Daoy (cell line): ENCODE data around the gene RELB. TPM values are rescaled to one million over a fixed set of nuclear protein-coding genes. Genes with fewer than 3 reads are reported as not detected.

Source experiments
- DNase-seq: peaks from one replicate; pipeline ENCODE4 v3.0.0-alpha.2; 2015; ENCODE audit warnings: low read depth
- total RNA-seq: library from RNA; depleted of rRNA; stranded (reverse); fragments of >200 nt; shearing (Covaris generic); gene quantifications from 2 replicates; pipeline ENCODE4 v1.2.3, GENCODE V29; 2014

The RELB gene
- total RNA-seq, 1 experiment from 2014 or later, result 15.5 TPM

DNA sequence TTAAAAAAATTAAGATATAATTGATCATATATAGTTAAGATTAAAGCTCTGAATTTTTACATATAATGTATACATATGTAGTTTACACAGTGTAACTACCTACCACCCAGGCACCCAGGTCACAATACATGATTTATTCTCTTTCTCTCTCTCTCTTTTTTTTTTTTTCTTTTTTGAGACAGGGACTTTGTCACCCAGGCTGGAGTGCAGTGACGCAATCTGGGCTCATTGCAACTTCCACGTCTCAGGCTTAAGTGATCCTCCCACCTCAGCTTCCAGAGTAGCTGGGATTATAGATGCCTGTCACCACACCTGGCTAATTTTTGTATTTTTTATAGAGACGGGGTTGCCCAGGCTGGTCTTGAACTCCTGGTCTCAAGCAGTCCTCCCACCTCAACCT, 18.8 kb downstream of the RELB start:
- DNase-seq, result no peak

DNA sequence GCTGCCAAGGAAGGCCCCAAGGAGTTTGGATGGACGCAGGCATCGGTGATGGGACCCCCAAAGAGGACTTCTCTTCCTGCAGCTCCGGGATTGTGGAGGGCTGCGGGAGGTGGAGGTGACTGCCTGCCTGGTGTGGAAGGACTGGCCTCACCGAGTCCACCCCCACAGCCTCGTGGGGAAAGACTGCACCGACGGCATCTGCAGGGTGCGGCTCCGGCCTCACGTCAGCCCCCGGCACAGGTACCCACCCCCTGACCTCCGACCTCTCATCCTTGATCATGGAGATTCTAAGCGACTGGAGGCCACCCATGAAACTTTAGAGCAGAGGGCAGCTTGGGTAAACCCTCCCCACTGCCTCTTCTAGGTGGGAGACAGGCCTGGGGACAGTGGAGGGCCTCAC, 20.7 kb downstream of the RELB start:
- DNase-seq, result no peak

DNA sequence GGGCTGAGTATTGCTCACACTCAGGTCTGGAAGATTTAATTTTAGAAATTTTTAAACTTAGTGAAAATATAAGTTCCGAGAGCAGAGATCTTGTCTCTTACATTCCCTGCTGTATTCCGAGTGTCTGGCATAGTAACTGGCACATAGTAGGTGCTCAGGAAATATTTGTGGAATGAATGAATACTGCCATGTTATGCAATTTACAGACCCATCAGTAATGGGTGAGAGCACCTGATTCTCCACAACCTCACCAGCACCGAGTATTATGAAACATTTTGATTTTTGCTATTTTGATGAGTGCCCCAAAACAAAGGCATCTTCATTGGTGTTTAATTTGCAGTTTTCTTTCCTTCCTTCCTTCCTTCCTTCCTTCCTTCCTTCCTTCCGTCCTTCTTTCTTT, 21.8 kb downstream of the RELB start:
- DNase-seq, result no peak

DNA sequence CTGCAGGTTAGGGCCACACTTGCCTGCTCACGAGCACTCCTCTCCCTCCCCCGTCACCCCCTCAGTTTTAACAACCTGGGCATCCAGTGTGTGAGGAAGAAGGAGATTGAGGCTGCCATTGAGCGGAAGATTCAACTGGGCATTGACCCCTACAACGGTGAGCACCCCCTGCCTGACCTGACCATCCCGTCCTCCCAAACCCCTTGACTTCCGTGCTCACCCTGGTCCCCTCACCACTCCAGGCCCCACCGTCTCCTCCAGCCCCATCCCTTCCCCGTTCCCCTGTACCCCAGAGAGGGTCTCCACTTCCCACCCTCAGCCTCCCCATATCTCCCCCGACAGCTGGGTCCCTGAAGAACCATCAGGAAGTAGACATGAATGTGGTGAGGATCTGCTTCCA, 24.0 kb downstream of the RELB start:
- no peak for DNase-seq

DNA sequence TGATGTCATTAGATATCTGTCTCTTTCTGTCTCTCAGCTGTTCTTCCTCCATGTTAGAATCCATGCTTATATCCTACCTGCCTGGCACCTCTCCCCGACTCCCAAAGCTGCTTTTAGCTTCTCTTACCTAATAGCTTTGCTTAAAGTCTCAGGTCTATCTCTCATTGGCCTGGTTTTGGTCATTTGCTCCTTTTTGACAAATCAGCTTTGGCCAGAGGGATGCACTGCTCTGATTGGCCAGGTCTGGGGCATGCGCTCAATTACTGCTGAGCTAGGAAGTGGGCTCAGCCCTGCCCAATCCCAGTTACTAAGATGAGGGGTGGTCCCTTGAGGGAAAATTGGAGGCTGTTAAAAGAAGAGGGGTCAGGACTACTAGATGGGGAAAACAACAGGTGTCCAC, 26.1 kb downstream of the RELB start:
- DNase-seq, result no peak

DNA sequence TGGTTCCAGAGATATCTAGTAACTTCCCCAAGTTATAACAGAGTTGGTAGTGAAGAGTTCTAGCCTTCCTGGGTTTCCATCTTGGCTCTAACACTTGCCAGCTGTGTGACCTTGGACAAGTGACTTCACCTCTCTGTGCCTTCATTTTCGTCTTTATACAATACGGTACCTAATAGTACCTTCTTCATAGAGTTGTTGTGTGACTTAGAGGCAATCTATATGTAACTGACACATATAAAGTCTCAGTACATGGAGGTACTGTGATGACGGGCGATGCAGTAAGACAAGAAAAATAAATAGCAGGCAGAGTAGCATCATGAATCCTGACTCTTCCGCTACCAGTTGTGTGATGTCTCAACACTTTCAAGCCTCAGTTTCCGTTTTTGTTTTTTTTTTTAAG, 29.6 kb downstream of the RELB start:
- no peak for DNase-seq

DNA sequence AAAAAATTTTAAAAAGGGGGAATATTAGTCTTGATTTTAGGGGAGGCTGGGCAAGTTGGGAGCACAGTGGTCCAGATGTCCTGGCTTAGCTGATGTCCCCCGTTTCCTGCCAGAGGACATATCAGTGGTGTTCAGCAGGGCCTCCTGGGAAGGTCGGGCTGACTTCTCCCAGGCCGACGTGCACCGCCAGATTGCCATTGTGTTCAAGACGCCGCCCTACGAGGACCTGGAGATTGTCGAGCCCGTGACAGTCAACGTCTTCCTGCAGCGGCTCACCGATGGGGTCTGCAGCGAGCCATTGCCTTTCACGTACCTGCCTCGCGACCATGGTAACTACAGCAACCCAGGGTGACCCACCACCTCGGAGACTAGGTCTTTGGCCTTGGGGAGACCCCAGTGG, 31.2 kb downstream of the RELB start:
- DNase-seq, result no peak

DNA sequence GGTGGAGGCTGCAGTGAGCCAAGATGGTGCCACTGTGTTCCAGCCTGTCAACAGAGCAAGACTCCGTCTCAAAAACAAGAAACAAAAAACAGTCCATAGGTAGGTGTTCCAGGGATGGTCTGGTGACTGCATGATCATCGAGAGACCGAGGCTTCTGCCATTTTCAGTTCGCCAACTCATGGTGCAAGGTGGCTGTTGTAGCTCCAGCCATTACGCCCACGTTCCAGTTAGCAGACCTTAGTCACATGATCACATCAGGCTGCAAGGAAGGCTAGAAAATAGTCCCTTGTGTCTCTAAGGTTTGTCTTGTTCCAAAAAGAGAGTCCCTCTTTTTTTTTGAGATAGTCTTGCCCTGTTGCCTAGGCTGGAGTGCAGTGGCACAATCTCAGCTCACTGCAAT, 34.5 kb downstream of the RELB start:
- DNase-seq, result no peak

DNA sequence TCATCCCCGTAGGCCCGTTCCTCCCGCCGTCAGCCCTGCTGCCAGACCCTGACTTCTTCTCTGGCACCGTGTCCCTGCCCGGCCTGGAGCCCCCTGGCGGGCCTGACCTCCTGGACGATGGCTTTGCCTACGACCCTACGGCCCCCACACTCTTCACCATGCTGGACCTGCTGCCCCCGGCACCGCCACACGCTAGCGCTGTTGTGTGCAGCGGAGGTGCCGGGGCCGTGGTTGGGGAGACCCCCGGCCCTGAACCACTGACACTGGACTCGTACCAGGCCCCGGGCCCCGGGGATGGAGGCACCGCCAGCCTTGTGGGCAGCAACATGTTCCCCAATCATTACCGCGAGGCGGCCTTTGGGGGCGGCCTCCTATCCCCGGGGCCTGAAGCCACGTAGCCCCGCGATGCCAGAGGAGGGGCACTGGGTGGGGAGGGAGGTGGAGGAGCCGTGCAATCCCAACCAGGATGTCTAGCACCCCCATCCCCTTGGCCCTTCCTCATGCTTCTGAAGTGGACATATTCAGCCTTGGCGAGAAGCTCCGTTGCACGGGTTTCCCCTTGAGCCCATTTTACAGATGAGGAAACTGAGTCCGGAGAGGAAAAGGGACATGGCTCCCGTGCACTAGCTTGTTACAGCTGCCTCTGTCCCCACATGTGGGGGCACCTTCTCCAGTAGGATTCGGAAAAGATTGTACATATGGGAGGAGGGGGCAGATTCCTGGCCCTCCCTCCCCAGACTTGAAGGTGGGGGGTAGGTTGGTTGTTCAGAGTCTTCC, 36.3 kb downstream of the RELB start:
- no peak for DNase-seq

DNA sequence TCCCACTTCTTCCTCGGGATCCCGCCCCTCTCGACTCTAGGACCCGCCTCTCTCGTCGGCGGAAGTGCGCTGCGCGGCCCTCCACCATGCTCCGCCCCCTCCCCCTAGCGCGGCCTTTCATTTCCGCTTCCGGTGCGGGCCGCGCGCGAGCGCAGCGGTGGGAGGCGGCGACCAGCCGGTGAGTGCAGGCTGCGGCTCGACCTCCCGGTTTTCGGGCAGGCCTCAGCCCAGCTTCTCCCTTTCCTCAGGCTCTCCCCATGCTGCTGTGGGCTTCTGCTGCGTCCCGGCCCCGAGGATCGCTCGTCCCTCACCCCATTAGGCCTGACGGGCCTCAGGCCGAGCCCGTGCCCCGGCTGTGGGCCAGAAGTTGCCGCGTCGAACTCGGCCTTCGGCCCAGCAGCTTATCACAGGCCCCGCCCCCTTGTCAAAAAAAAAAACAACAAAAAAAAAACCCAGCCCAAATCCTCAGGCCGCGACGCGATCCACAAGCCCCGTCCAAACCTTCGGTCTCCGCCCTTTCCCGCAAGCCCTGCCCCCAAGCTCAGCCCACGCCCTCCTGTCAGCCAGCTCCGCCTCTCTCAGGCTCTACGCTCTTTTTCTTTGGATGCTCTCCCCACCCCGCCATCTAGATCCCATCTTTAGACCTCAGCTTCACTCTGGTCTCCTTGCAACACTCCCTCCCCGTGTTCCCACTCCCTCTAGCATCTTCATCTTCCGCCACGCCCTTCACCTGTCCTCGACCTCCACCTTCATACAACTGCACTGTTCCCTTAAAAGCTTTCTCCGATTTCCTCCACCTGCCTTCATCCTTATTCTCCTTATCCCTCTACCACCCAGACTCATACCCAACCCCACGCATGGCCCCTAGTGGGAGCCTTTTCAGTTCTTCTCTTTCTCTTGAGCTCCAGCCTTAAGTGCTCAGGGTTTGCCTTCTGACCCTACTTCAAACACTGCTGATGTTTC, 37.9 kb downstream of the RELB start, which contains the start of gene CLASRP:
Gene CLASRP, plus strand, starts transcription at position 115 of the 963 bp plus-strand sequence. CDS start 1,168 bp downstream, outside the sequence.
- peak; percentile 94 for DNase-seq

DNA sequence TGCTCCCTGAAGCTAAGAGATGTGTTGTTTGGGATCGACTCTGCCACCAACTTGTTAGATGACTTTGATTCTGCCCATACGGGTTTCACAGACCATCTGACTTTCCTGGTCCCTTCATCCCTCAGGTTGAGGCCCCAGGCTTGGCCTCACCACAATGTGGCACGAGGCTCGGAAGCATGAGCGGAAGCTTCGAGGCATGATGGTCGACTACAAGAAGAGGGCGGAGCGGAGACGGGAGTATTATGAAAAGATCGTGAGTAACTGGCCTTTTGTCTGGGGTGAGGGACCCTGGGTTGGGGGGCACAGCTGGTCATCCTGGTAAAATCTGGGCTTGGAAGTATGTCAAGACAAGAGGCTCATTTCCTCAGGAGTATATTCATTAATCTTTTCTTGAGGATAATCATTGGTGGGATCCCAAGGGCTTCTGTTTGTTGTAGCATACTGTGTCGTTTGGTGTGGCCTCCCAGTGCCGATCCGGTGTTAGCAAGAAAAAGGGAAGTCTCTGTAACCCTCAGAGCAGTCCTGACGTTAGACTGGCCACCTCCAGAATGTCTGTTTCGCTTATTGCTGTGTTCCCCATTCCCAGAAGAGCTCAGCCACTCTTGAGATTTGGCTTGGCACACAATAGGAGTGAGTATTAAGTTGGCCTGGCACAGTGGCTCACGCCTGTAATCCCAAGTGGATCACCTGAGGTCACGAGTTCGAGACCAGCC, 39.0 kb downstream of the RELB start:
- no peak for DNase-seq

DNA sequence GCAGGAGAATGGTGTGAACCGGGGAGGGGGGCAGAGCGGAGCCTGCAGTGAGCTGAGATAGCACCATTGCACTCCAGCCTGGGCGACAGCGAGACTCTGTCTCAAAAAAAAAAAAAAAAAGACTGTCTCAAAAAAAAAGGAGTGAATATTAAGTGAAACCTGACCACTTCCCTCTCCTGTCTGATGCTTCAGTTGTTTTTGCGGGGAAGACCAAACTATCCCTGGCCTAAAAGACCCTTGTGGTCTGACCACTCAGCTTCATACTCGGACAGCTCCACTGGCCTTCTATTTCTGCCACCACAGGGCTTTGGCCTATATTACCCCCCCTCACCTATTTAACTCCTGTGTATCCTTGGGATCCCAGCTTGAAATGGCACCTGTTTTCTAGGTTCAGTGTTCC, 39.9 kb downstream of the RELB start:
- DNase-seq, result no peak

DNA sequence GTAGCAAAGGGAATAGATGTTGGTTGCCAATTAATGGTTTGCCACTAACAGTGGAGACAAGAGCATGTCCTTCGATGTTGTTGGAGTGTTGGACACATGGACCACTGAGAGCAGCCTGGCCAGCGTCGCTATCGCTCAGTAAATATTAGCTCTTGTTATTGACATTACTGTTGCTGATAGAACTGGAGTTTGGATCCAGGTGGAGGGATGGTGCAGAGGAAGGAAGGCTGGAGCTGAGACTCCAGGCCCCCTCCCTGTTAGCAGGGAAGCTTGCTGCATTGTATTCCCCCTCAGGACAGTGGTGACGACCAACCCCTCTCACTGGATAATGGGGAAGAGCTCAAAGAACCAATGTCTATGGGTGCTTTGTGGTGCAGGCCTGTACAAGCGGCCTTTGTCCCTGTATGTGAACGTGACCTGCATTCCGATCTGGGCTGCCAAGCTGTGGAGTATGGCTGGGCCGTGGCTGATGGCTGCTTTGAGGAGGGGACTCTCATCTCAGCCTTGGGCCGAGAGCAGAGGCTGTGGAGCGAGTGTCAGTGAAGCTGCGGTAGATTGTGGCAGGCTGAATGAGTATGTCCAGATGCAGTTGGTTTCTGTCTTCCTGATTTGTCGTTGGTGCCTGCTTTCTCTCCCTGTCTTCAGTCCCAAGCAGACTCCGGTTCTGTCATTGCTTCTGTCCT, 44.5 kb downstream of the RELB start:
- DNase-seq, result no peak

DNA sequence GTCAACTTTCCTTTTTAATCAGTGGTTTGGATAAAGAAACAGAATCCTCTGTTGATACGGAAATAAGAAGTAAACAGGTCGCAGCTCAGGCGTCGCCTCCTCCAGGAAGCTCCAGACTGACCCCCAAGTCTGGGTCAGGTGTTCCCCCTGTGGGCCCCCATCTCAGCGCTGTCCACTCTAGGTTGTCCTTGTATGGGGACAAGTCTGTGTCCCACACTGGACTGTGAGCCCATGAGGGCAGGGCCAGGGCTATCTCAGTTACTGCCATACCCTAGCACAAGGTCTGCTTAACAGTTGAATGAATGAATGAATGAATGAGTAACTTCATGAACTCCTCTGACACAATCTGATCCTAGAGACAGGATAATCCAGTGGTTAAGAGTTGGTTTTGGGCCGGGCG, 45.1 kb downstream of the RELB start:
- no peak for DNase-seq

DNA sequence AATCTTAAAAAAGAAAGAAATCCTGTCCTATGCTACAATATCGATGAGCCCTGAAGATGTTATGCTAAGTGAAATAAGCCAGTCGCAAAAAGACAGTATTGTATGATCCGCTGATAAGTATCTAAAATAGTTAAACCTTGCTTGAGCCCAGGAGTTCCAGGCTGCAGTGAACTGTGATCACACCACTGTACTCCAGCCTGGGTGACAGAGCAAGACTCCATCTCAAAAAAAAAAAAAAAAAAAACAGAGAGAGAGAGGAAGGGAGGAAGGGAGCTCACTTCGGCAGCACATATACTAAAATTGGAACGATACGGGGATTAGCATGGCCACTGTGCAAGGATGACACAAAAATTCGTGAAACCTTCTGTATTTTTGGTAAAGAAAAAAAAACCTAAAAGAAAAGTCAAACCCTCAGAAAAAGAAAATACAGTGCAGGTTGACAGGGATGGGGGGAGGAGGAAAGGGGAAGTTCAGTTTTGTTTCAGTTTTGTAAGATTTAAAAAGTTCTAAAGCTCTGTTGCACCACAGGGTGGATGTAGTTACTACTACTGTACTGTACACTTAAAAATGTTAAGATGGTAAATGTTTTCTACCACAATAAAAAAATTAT, 46.0 kb downstream of the RELB start:
- DNase-seq, result no peak

DNA sequence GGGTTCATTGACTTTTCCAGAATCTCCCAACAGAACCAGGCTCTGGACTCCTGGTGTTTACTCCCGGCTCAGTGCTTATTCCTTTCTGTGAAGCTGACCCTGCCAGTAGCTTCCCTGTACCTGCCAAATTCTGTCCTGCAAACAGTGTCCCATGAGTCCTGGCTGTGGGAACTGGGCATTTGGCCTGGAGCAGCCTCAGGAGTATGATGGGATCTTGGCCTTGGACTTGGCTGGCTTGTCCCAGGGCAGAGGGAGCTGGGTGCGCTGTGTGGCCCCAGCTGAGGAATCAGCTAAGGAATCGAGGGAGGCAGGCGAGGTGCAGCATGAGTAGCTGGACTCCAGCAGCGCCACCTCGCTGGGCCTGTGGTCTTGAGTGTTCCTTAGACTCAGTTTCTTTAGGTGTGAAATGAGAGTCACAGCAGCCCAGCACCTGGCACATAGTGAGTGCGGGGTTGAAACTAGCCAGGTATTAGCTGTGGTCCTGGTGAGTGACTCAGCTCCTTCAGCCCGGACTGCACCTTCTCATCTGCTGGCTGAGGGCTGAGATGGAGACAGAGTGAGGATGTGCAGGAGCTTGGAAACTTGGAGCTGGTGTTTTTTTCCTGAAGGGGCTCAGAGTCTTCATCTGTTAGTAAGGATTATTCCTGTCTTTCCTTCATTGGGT, 47.9 kb downstream of the RELB start:
- DNase-seq, result no peak

DNA sequence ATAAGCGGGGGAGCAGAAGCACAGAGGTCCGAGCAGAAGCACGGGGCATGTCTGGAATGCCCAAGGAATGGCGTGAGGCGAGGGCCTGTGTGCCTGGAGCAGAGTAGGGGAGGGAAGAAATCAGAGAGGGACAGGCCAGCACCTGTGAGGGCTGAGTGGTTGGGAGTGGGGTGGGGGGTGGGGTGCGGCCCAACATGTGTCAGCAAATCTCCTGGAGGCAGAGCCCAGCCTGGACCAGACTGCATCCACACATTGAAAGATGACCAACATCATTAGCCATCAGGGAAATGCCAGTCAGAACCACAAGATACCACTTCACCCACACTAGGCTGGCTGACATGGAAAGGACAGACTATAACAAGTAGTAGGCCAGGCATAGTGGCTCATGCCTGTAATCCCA, 48.8 kb downstream of the RELB start:
- DNase-seq, result no peak

DNA sequence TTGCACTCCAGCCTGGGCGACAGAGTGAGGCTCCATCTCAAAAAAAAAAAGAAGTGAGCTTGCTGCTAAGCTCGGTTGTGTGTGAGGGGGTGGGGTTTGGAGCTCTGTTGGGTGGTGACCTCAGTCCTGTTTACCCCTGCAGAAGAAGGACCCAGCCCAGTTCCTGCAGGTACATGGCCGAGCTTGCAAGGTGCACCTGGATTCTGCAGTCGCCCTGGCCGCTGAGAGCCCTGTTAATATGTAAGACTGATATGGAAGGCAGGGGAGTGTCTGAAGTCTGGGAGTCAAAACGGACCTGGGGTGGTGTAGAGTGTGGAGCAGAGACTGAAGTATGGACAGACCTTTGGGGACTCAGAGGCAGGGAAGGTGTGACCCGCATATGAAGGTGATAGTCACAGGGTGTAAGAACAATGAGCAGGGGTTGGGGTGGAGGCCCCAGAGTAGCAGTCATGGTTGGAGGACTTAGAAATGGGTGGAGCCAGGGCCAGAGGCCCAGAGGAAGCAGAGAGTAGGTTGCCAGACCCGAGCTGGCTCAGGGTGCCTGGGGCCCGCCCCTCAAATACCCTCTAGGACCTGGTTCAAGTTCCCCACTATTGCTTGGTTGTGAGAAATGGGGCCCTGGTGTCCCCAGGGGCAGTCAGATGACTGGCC, 50.8 kb downstream of the RELB start:
- no peak for DNase-seq

DNA sequence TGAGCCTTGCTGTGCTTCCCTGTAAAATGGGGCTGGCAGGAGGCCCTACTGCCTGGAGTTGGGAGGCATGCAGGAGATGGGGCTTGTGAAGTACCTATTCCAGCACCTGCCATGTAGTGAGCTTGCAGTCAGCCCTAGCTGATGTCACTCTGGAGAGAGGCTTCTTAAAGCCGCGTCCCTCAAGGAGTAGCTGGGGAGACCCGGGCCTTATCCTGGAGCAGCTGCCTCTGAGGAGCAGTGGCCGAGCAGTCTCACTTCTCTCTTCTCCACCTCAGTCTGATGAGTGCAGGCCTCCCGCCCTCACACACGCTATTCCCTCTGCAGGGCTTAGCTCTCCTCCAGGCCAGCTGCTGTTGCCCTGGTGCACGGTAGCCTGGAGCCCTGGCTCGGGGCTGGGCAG, 55.6 kb downstream of the RELB start:
- no peak for DNase-seq

DNA sequence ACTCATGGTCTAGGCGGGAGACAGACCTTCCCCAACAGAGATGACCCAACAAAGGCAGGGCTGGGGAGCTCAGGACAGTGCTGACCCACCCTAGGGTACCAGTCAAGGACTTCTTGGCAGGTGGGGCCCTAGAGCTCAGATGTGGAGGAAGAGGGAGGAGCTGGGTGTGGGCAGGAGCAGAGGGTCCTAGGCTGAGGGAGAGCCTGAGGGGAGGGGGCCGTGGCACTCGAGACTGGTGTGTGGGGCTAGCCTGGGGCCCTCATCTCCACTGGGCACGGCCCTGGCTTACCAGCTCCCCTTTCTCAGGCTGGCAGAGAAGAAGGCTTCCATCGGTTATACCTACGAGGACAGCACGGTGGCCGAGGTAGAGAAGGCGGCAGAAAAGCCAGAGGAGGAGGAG, 56.2 kb downstream of the RELB start:
- DNase-seq, result no peak
